Liver (tissue), 3 donors: ENCODE data around the gene TMEM109.

ENCODE experiments used
- ATF3 ChIP-seq: IDR thresholded peaks from 2 replicates; pipeline ENCODE4 v1.6.1; 2016; ENCODE audit warnings: antibody characterized with exemption
- EGR1 ChIP-seq, 2 donors: IDR thresholded peaks; 2 replicates each; pipeline ENCODE4 v1.6.1; 2016 to 2018; ENCODE audit warnings: antibody characterized with exemption in 2 of 2, low read depth in 2 of 2
- GABPA ChIP-seq, 2 donors: IDR thresholded peaks in 1 of 2; conservative IDR thresholded peaks in 1 of 2; 2 replicates each; pipeline ENCODE4 v1.6.1; 2016; ENCODE audit warnings: antibody characterized with exemption in 2 of 2, mild to moderate bottlenecking in 1 of 2, moderate library complexity in 1 of 2
- HNF4A ChIP-seq, 2 donors: conservative IDR thresholded peaks; 2 replicates each; pipeline ENCODE4 v1.6.1; 2016; ENCODE audit warnings: antibody characterized with exemption in 2 of 2, mild to moderate bottlenecking in 2 of 2
- JUND ChIP-seq, 2 donors: IDR thresholded peaks; 2 replicates each; pipeline ENCODE4 v1.6.1; 2016; ENCODE audit warnings: antibody characterized with exemption in 2 of 2
- RAD21 ChIP-seq, 2 donors: IDR thresholded peaks; 2 replicates each; pipeline ENCODE4 v1.6.1; 2016; ENCODE audit warnings: antibody characterized with exemption in 2 of 2, mild to moderate bottlenecking in 2 of 2
- RXRA ChIP-seq, 2 donors: IDR thresholded peaks; 2 replicates each; pipeline ENCODE4 v1.6.1; 2017 to 2018; ENCODE audit warnings: antibody characterized with exemption in 2 of 2, mild to moderate bottlenecking in 1 of 2
- SP1 ChIP-seq: IDR thresholded peaks from 2 replicates; pipeline ENCODE4 v1.6.1; 2018; ENCODE audit warnings: antibody characterized with exemption, mild to moderate bottlenecking
- TAF1 ChIP-seq: conservative IDR thresholded peaks from 2 replicates; pipeline ENCODE4 v1.6.1; 2016; ENCODE audit warnings: antibody characterized with exemption, mild to moderate bottlenecking
- YY1 ChIP-seq: IDR thresholded peaks from 2 replicates; pipeline ENCODE4 v1.6.1; 2016; ENCODE audit warnings: antibody characterized with exemption, mild to moderate bottlenecking
- ZBTB33 ChIP-seq: IDR thresholded peaks from 2 replicates; pipeline ENCODE4 v1.6.1; 2016; ENCODE audit warnings: antibody characterized with exemption
- TF ChIP-seq, protein P1 (sequence below): IDR thresholded peaks from 2 replicates; pipeline ENCODE4 v1.6.1; 2016; ENCODE audit warnings: antibody characterized with exemption, mild to moderate bottlenecking
- TF ChIP-seq, protein P2 (sequence below): fragments of 150-350 bp; IDR thresholded peaks from 2 replicates; pipeline ENCODE4 v1.5.1; 2017; ENCODE audit warnings: improper control_type of control experiment, low read depth, low read length; ENCODE audit not compliant: missing input control
- TF ChIP-seq, protein P3 (sequence below): IDR thresholded peaks from 2 replicates; pipeline ENCODE4 v1.6.1; 2016; ENCODE audit warnings: antibody characterized with exemption
- donor health status: healthy.
- donor health status: healthy.

DNA sequence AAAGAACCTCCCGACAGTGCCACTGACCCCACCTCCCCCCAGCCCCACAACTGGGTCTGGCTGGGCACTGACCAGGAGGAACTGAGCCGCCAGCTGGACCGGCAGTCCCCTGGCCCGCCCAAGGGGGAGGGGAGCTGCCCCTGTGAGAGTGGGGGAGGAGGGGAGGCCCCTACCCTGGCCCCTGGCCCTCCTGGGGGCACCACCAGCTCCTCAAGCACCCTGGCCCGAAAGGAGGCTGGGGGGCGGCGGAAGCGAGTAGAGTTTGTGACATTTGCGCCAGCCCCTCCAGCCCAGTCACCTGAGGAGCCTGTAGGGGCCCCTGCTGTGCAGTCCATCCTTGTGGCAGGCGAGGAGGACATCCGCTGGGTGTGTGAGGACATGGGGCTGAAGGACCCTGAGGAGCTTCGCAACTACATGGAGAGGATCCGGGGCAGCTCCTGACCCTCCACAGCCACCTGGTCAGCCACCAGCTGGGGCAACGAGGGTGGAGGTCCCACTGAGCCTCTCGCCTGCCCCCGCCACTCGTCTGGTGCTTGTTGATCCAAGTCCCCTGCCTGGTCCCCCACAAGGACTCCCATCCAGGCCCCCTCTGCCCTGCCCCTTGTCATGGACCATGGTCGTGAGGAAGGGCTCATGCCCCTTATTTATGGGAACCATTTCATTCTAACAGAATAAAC is 22.6 kb downstream of the TMEM109 start:
- TF ChIP-seq, protein P1, sequence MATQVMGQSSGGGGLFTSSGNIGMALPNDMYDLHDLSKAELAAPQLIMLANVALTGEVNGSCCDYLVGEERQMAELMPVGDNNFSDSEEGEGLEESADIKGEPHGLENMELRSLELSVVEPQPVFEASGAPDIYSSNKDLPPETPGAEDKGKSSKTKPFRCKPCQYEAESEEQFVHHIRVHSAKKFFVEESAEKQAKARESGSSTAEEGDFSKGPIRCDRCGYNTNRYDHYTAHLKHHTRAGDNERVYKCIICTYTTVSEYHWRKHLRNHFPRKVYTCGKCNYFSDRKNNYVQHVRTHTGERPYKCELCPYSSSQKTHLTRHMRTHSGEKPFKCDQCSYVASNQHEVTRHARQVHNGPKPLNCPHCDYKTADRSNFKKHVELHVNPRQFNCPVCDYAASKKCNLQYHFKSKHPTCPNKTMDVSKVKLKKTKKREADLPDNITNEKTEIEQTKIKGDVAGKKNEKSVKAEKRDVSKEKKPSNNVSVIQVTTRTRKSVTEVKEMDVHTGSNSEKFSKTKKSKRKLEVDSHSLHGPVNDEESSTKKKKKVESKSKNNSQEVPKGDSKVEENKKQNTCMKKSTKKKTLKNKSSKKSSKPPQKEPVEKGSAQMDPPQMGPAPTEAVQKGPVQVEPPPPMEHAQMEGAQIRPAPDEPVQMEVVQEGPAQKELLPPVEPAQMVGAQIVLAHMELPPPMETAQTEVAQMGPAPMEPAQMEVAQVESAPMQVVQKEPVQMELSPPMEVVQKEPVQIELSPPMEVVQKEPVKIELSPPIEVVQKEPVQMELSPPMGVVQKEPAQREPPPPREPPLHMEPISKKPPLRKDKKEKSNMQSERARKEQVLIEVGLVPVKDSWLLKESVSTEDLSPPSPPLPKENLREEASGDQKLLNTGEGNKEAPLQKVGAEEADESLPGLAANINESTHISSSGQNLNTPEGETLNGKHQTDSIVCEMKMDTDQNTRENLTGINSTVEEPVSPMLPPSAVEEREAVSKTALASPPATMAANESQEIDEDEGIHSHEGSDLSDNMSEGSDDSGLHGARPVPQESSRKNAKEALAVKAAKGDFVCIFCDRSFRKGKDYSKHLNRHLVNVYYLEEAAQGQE, result no peak
- TF ChIP-seq, protein P2, sequence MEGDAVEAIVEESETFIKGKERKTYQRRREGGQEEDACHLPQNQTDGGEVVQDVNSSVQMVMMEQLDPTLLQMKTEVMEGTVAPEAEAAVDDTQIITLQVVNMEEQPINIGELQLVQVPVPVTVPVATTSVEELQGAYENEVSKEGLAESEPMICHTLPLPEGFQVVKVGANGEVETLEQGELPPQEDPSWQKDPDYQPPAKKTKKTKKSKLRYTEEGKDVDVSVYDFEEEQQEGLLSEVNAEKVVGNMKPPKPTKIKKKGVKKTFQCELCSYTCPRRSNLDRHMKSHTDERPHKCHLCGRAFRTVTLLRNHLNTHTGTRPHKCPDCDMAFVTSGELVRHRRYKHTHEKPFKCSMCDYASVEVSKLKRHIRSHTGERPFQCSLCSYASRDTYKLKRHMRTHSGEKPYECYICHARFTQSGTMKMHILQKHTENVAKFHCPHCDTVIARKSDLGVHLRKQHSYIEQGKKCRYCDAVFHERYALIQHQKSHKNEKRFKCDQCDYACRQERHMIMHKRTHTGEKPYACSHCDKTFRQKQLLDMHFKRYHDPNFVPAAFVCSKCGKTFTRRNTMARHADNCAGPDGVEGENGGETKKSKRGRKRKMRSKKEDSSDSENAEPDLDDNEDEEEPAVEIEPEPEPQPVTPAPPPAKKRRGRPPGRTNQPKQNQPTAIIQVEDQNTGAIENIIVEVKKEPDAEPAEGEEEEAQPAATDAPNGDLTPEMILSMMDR, result no peak
- TF ChIP-seq, protein P3, sequence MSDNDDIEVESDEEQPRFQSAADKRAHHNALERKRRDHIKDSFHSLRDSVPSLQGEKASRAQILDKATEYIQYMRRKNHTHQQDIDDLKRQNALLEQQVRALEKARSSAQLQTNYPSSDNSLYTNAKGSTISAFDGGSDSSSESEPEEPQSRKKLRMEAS, result no peak
- no peak for TF ChIP-seq TAF1
- TF ChIP-seq SP1, result no peak
- no peak for TF ChIP-seq RXRA (IDR thresholded peaks at IDR 0.05)
- no peak for TF ChIP-seq JUND (IDR thresholded peaks at IDR 0.05)
- TF ChIP-seq EGR1 (IDR thresholded peaks at IDR 0.05; ENCODE audit: low read depth in 2 of 2), result no peak
- TF ChIP-seq ATF3, result no peak
- no peak for TF ChIP-seq ZBTB33
- no peak for TF ChIP-seq YY1
- TF ChIP-seq HNF4A (conservative IDR thresholded peaks at IDR 0.05), result no peak
- no peak for TF ChIP-seq RAD21 (IDR thresholded peaks at IDR 0.05)
- no peak for TF ChIP-seq GABPA (IDR thresholded peaks at IDR 0.05 in 1 of 2, conservative IDR thresholded peaks at IDR 0.05 in 1 of 2)
